Gastrocnemius medialis (tissue), 4 donors: ENCODE measurements around the gene CST8. TPM values are rescaled to one million over a fixed set of nuclear protein-coding genes. Genes with fewer than 3 reads are reported as not detected.

ENCODE experiments used
- ATAC-seq, 2 donors: fragments of 150-250 bp; one replicate each; pipeline ENCODE4 v1.9.1; 2016
- DNase-seq, 2 donors: peaks; one replicate each; pipeline ENCODE4 v3.0.0-alpha.2; 2019
- H3K27ac ChIP-seq, 4 donors: fragments of 200-600 bp; sonication (generic); 1 replicate in 1 of 4; 2 replicates in 3 of 4; pipeline ENCODE4 v1.5.1; 2016 to 2018; ENCODE audit warnings: mild to moderate bottlenecking in 2 of 4, moderate library complexity in 1 of 4
- H3K27me3 ChIP-seq, 3 donors: fragments of 200-600 bp; sonication (generic) in 2 of 3; 1 replicate in 1 of 3; 2 replicates in 2 of 3; pipeline versions ENCODE4 v1.5.1 to v1.6.0; 2016 to 2019; ENCODE audit warnings: mild to moderate bottlenecking in 1 of 3, moderate library complexity in 1 of 3
- H3K36me3 ChIP-seq, 2 donors: fragments of 200-600 bp; sonication (generic) in 1 of 2; one replicate each; pipeline ENCODE4 v1.5.1; 2017 to 2018
- H3K4me1 ChIP-seq, 2 donors: fragments of 200-600 bp; sonication (generic) in 1 of 2; one replicate each; pipeline ENCODE4 v1.5.1; 2016 to 2017; ENCODE audit warnings: mild to moderate bottlenecking in 2 of 2
- H3K4me3 ChIP-seq, 4 donors: fragments of 200-600 bp; sonication (generic) in 3 of 4; 1 replicate in 1 of 4; 2 replicates in 3 of 4; pipeline ENCODE4 v1.5.1; 2016 to 2019; ENCODE audit warnings: mild to moderate bottlenecking in 2 of 4
- H3K9me3 ChIP-seq, 3 donors: fragments of 200-600 bp; sonication (generic) in 2 of 3; 1 replicate in 1 of 3; 2 replicates in 2 of 3; pipeline ENCODE4 v1.5.1; 2016 to 2019
- CTCF ChIP-seq, 5 experiments: fragments of 450-650 bp in 3 of 5; fragments of 200-600 bp in 2 of 5; sonication (generic) in 2 of 5; IDR thresholded peaks in 4 of 5; conservative IDR thresholded peaks in 1 of 5; 1 replicate in 4 of 5; 2 replicates in 1 of 5; pipeline ENCODE4 v1.5.1; 2016 to 2019; ENCODE audit warnings: antibody characterized with exemption in 5 of 5, mild to moderate bottlenecking in 3 of 5, moderate library complexity in 3 of 5
- POLR2A ChIP-seq, 2 donors: fragments of 450-650 bp; IDR thresholded peaks; one replicate each; pipeline ENCODE4 v1.6.1; 2017; ENCODE audit warnings: antibody characterized with exemption in 2 of 2, mild to moderate bottlenecking in 2 of 2, moderate library complexity in 2 of 2
- in situ Hi-C, 4 donors: fragments of 200-750 bp; cut with MboI; loops; one replicate each; pipeline versions ENCODE4 v1.15.0 to v1.8.0; 2017; ENCODE audit warnings: low sequenced_read_pairs in 4 of 4
- intact Hi-C: fragments of 100-400 bp; cut with DNase I; formaldehyde crosslinking; loops from one replicate; pipeline ENCODE4 v1.15.1; 2023; ENCODE audit warnings: low total_unique reads
- total RNA-seq, 4 donors: library from RNA; depleted of rRNA; stranded (reverse); fragments of >200 nt; gene quantifications; one replicate each; pipeline versions ENCODE4 v1.1.0 to v1.2.3, GENCODE V29; 2016

Gene CST8
- total RNA-seq, 4 donors from 2014 or later, result not detected

- Histone ChIP-seq H3K4me3 (no peak overlapping the region), H3K9me3 (no peaks in the 10 kb centered on the region), H3K27ac (no peak overlapping the region), H3K4me1 (no peaks in the 10 kb centered on the region), H3K27me3 (no peaks in the 10 kb centered on the region), H3K36me3 (no peaks in the 10 kb centered on the region)
- intact Hi-C loops (no loop called here), in situ Hi-C loops (no loop called here)
- TF ChIP-seq POLR2A (IDR thresholded peaks at IDR 0.05) (no peak), CTCF (IDR thresholded peaks at IDR 0.05 in 4 of 5, conservative IDR thresholded peaks at IDR 0.05 in 1 of 5) (no peak)
- DNase-seq (no peak), ATAC-seq (no peak)
Observed at GRCh38 chr20:23513164-23513563, 22.2 kb downstream of the CST8 start.

GRCh38 chr20:23514848-23515247, 23.9 kb downstream of the CST8 start:
- Histone ChIP-seq H3K27me3 (no peaks in the 10 kb centered on the region), H3K9me3 (no peaks in the 10 kb centered on the region), H3K36me3 (no peaks in the 10 kb centered on the region), H3K4me1 (no peaks in the 10 kb centered on the region), H3K4me3 (no peak overlapping the region), H3K27ac (no peak overlapping the region)
- no peak for ATAC-seq
- in situ Hi-C loops, result no loop called here
- DNase-seq, result no peak
- no peak for TF ChIP-seq CTCF (IDR thresholded peaks at IDR 0.05 in 4 of 5, conservative IDR thresholded peaks at IDR 0.05 in 1 of 5)
- no peak for TF ChIP-seq POLR2A (IDR thresholded peaks at IDR 0.05)
- intact Hi-C loops, result no loop called here

- no peaks in the 10 kb centered on the region for H3K4me1 ChIP-seq
- no peak overlapping the region for H3K27ac ChIP-seq
- in situ Hi-C loops (no loop called here), intact Hi-C loops (no loop called here)
- DNase-seq (no peak), ATAC-seq (no peak)
- no peak for TF ChIP-seq POLR2A (IDR thresholded peaks at IDR 0.05)
- no peak for TF ChIP-seq CTCF (IDR thresholded peaks at IDR 0.05 in 4 of 5, conservative IDR thresholded peaks at IDR 0.05 in 1 of 5)
- H3K4me3 ChIP-seq, result no peak overlapping the region
- H3K27me3 ChIP-seq, result no peaks in the 10 kb centered on the region
- H3K36me3 ChIP-seq, result no peaks in the 10 kb centered on the region
- H3K9me3 ChIP-seq, result no peaks in the 10 kb centered on the region
Observed at GRCh38 chr20:23515250-23515939, 24.5 kb downstream of the CST8 start.

- Histone ChIP-seq H3K4me3 (no peak overlapping the region), H3K9me3 (no peaks in the 10 kb centered on the region), H3K36me3 (no peaks in the 10 kb centered on the region), H3K27ac (no peak overlapping the region), H3K4me1 (no peaks in the 10 kb centered on the region), H3K27me3 (no peaks in the 10 kb centered on the region)
- in situ Hi-C loops (no loop called here), intact Hi-C loops (no loop called here)
- DNase-seq, result no peak
- ATAC-seq, result no peak
- TF ChIP-seq POLR2A (IDR thresholded peaks at IDR 0.05), result no peak
Observed at GRCh38 chr20:23517719-23518118, 26.8 kb downstream of the CST8 start.

GRCh38 chr20:23519556-23519955, 28.6 kb downstream of the CST8 start:
- in situ Hi-C loops, result no loop called here
- TF ChIP-seq CTCF (IDR thresholded peaks at IDR 0.05 in 4 of 5, conservative IDR thresholded peaks at IDR 0.05 in 1 of 5), result no peak

More at GRCh38 chr20:23519556-23519955, 28.6 kb downstream of the CST8 start:
- intact Hi-C loops, result no loop called here
- Histone ChIP-seq H3K4me1 (no peaks in the 10 kb centered on the region), H3K27me3 (no peaks in the 10 kb centered on the region), H3K4me3 (no peak overlapping the region), H3K9me3 (no peaks in the 10 kb centered on the region), H3K36me3 (no peaks in the 10 kb centered on the region), H3K27ac (no peak overlapping the region)
- ATAC-seq (no peak), DNase-seq (no peak)
